Measurements from ENCODE around the gene HEXIM1.

The HEXIM1 gene

DNA sequence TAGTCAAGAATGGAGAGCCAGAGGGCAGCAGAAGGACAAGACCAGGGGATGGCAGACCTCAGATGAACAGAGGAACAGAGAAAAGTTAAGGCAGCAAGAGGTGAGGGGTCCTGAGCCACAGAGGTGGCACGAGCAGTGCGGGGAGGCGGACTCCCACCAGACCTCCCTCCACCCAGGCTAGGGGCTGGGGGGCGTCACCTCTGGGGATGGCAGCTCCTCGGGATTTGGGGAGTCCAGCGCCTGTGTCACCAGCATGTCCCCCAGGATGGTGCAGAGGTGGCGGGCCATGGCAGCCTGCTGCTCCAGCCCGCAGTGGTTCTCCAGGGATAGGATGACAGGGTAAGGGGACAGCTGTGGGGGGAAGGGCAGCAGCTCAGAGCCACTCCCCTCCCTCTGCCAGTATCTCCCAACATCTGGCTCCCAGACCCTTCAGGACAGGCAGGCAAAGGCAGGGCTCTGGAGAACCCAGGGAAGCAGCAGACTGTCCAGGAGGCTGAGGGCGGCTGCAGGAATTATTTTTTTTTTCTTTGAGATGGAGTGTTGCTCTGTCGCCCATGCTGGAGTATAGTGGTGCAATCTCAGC lies 31.8 kb upstream of the HEXIM1 start:
- POLR2A ChIA-PET (ENCODE audit: low non-redundant PET): no interaction called here
- CTCF ChIA-PET: interaction anchor here (1.7 kb wide), 1 partner anchor 17 kb away, joined by 7 read pairs; no protein-coding TSS in a partner anchor
- DNase-seq (ENCODE audit: low spot score): no peak
- no peak for TF ChIP-seq CTCF (conservative IDR thresholded peaks at IDR 0.05; ENCODE audit: low read depth)
- H3K27ac ChIP-seq: peak overlapping the region; percentile 100

- POLR2A ChIA-PET (ENCODE audit: low non-redundant PET): no interaction called here
- H3K27ac ChIP-seq: peak overlapping the region; percentile 100
- CTCF ChIA-PET: interaction anchor here (1.7 kb wide), 1 partner anchor 18 kb away, joined by 7 read pairs; no protein-coding TSS in a partner anchor
- no peak for TF ChIP-seq CTCF (conservative IDR thresholded peaks at IDR 0.05; ENCODE audit: low read depth)
- no peak for DNase-seq (ENCODE audit: low spot score)
Measured at GRCh38 chr17:45117334-45117733, 30.9 kb upstream of the HEXIM1 start.

DNA sequence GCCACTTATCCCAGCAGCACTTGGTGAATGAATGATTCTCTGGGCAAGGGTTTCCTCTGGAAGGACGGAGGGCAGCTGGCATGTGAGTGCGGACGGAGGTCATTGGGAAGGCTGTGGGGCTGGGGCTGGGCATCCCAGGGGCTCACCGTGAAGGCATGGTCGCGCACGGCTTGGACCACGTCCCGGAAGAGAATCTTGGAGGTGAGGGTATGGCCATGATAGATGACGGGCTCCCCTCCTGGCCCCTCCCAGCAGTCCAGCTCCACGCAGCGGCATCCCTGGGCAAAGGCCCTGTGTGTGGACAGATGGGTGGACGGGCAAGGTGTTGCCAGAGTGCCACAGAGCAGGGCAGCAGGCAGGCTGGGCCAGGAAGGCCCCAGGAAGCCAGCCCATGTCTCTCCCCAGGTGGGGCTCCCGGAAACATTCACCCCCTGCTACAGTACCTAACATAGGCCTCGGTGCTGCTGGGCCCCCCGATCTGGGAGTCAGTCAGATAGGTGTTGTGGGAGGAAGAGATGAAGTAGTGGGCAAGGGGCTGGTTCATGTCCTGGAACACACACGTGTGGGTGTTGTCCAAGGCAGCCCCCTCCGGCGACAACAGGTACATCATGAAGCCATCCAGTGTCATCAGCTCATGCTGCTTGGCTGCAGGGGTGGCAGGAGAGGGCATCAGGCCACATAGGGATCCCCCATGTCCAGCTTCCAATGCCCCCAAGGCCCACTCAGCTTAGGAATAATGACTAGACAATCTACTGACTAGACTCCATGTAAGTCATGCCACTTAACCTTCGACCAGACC lies 30.2 kb upstream of the HEXIM1 start:
- POLR2A ChIA-PET (ENCODE audit: low non-redundant PET): no interaction called here
- peak overlapping the region; percentile 100 for H3K27ac ChIP-seq
- no peak for TF ChIP-seq CTCF (conservative IDR thresholded peaks at IDR 0.05; ENCODE audit: low read depth)
- no peak for DNase-seq (ENCODE audit: low spot score)
- CTCF ChIA-PET: interaction anchor here (0.6 to 1.7 kb wide), 5 partner anchors 9 to 96 kb away, joined by 3 to 7 read pairs (median 4); no protein-coding TSS in a partner anchor

GRCh38 chr17:45118691-45119090 lies 29.6 kb upstream of the HEXIM1 start:
- ChIA-PET CTCF (interaction anchor here (0.6 to 1.6 kb wide), 5 partner anchors 9 to 96 kb away, joined by 3 to 5 read pairs (median 3); partner anchors contain the start of gene ACBD4), POLR2A (ENCODE audit: low non-redundant PET) (no interaction called here)
- no peak for DNase-seq (ENCODE audit: low spot score)
- no peak for TF ChIP-seq CTCF (conservative IDR thresholded peaks at IDR 0.05; ENCODE audit: low read depth)
- peak overlapping the region; percentile 100 for H3K27ac ChIP-seq

DNA sequence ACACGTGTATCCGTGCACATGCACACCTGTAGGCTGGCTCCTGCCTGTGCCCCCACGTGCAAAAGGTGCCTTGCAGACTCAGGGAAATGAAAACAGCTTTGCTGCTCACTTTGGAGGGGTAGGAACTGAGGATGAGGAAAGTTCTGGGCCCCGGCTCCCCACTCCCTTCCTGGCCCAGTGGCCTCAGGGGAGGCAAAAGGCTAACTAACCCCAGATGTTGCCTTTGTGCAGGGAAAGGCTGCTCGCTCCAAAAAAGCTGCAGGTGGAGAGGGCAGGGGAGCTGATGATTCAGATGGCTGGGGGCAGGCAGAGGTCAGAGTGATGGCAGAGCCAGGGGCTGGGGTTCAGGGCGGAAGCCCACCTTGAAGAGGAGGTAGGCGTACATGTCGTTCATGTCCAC lies 28.3 kb upstream of the HEXIM1 start:
- H3K27ac ChIP-seq: peak overlapping the region; percentile 100
- ChIA-PET CTCF (interaction anchor here (0.5 to 1.2 kb wide), 4 partner anchors 12 to 56 kb away, joined by 3 to 6 read pairs (median 3); partner anchors contain the start of genes ACBD4 and PLCD3), POLR2A (ENCODE audit: low non-redundant PET) (no interaction called here)
- DNase-seq (ENCODE audit: low spot score): no peak
- TF ChIP-seq CTCF (conservative IDR thresholded peaks at IDR 0.05; ENCODE audit: low read depth): no peak

DNA sequence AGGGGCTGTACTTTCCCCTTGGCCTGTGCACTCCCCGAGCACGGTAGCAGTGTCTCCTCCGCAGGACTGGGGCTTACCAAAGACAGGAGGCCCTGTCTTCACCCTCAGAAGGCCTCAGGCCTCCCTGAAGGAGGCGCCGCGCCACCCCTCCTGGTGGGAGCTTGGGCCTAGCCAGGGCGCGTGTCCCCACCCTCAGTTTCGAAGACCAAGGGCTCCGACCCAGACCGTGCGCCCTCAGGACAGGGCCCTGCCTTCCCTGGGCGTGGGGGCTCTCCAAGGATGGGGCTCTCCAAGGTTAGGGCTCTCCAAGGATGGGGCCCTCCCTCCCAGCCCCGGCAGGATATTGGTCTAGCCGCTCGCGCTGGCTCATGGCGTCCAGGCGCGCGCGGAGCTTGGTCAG lies 27.7 kb upstream of the HEXIM1 start:
- TF ChIP-seq CTCF (conservative IDR thresholded peaks at IDR 0.05; ENCODE audit: low read depth): no peak
- POLR2A ChIA-PET (ENCODE audit: low non-redundant PET): no interaction called here
- peak overlapping the region; percentile 100 for H3K27ac ChIP-seq
- CTCF ChIA-PET: interaction anchor here (1.0 to 1.2 kb wide), 4 partner anchors 12 to 21 kb away, joined by 3 to 6 read pairs (median 3); partner anchors contain the start of genes ACBD4 and PLCD3
- no peak for DNase-seq (ENCODE audit: low spot score)

All from RWPE1 (cell line).